Glutamatergic neuron (in vitro differentiated cells): Measurements from ENCODE around the gene SAMD8. TPM values are rescaled to one million over a fixed set of nuclear protein-coding genes. Genes with fewer than 3 reads are reported as not detected.

Experiments
- DNase-seq: peaks from one replicate; pipeline ENCODE4 v3.0.0; 2022
- H3K27ac Mint-ChIP-seq: one replicate; pipeline ENCODE4 v1.8.0; 2020; ENCODE audit warnings: mild to moderate bottlenecking, mixed read lengths, inconsistent platforms; ENCODE audit not compliant: unreplicated experiment
- H3K27me3 Mint-ChIP-seq: one replicate; pipeline ENCODE4 v1.8.0; 2020; ENCODE audit warnings: mild to moderate bottlenecking, moderate library complexity, mixed read lengths, inconsistent platforms; ENCODE audit not compliant: unreplicated experiment
- H3K36me3 Mint-ChIP-seq: one replicate; pipeline ENCODE4 v1.8.0; 2020; ENCODE audit warnings: mild to moderate bottlenecking, mixed read lengths, inconsistent platforms; ENCODE audit not compliant: unreplicated experiment
- H3K4me1 Mint-ChIP-seq: one replicate; pipeline ENCODE4 v1.8.0; 2020; ENCODE audit warnings: mild to moderate bottlenecking, low read depth, mixed read lengths, inconsistent platforms; ENCODE audit not compliant: unreplicated experiment
- H3K4me3 Mint-ChIP-seq: one replicate; pipeline ENCODE4 v1.8.0; 2020; ENCODE audit warnings: mild to moderate bottlenecking, mixed read lengths, inconsistent platforms; ENCODE audit not compliant: unreplicated experiment
- H3K9me3 Mint-ChIP-seq: one replicate; pipeline ENCODE4 v1.8.0; 2020; ENCODE audit warnings: mild to moderate bottlenecking, moderate library complexity, mixed read lengths, inconsistent platforms; ENCODE audit not compliant: unreplicated experiment
- CTCF ChIP-seq: fragments of 200-600 bp; sonication (generic); IDR thresholded peaks from one replicate; pipeline ENCODE4 v1.5.0; 2021; ENCODE audit not compliant: partially characterized antibody, unreplicated experiment
- total RNA-seq: library from RNA; stranded (reverse); fragmentation: NEBNext Ultra II Directional; extraction: Animal tissue kit (Norgen Biotek cat#: 25700); gene quantifications from one replicate; pipeline ENCODE4 v1.2.1, GENCODE V29; 2021; ENCODE audit not compliant: unreplicated experiment

Gene SAMD8
- total RNA-seq, 1 donor from 2014 or later, result 32.8 TPM

GRCh38 chr10:75136346-75136745 lies 24.9 kb downstream of the SAMD8 start:
- Mint-ChIP-seq H3K4me1 (no peaks in the 10 kb centered on the region), H3K36me3 (peaks cover 5% of the 10 kb centered on the region), H3K9me3 (no peaks in the 10 kb centered on the region), H3K27me3 (peaks cover 2% of the 10 kb centered on the region), H3K27ac (no peak overlapping the region), H3K4me3 (no peak overlapping the region)
- TF ChIP-seq CTCF, result no peak
- DNase-seq, result no peak

- H3K27ac Mint-ChIP-seq, result no peak overlapping the region
- H3K27me3 Mint-ChIP-seq, result peaks cover 2% of the 10 kb centered on the region
- DNase-seq, result no peak
- peaks cover 5% of the 10 kb centered on the region for H3K36me3 Mint-ChIP-seq
- H3K4me3 Mint-ChIP-seq, result no peak overlapping the region
- TF ChIP-seq CTCF, result no peak
- peaks cover 2% of the 10 kb centered on the region for H3K9me3 Mint-ChIP-seq
- peaks cover 2% of the 10 kb centered on the region for H3K4me1 Mint-ChIP-seq
Observed at GRCh38 chr10:75137533-75138438, 26.3 kb downstream of the SAMD8 start.

- DNase-seq, result no peak
- H3K4me3 Mint-ChIP-seq, result no peak overlapping the region
- peaks cover 2% of the 10 kb centered on the region for H3K27me3 Mint-ChIP-seq
- no peak overlapping the region for H3K27ac Mint-ChIP-seq
- no peaks in the 10 kb centered on the region for H3K36me3 Mint-ChIP-seq
- no peak for TF ChIP-seq CTCF
- H3K4me1 Mint-ChIP-seq, result peaks cover 2% of the 10 kb centered on the region
- peaks cover 2% of the 10 kb centered on the region for H3K9me3 Mint-ChIP-seq
Observed at GRCh38 chr10:75140246-75140645, 28.8 kb downstream of the SAMD8 start.

GRCh38 chr10:75143353-75143752 lies 31.9 kb downstream of the SAMD8 start:
- H3K27ac Mint-ChIP-seq, result no peak overlapping the region
- DNase-seq, result no peak
- TF ChIP-seq CTCF, result no peak
- no peak overlapping the region for H3K4me3 Mint-ChIP-seq
- H3K36me3 Mint-ChIP-seq, result no peaks in the 10 kb centered on the region
- H3K9me3 Mint-ChIP-seq, result peaks cover 2% of the 10 kb centered on the region
- H3K4me1 Mint-ChIP-seq, result peaks cover 2% of the 10 kb centered on the region
- peaks cover 2% of the 10 kb centered on the region for H3K27me3 Mint-ChIP-seq

GRCh38 chr10:75145590-75145989 lies 34.1 kb downstream of the SAMD8 start:
- Mint-ChIP-seq H3K4me1 (peaks cover 2% of the 10 kb centered on the region), H3K36me3 (no peaks in the 10 kb centered on the region), H3K27me3 (no peaks in the 10 kb centered on the region), H3K9me3 (peaks cover 2% of the 10 kb centered on the region), H3K27ac (no peak overlapping the region), H3K4me3 (no peak overlapping the region)
- no peak for TF ChIP-seq CTCF
- DNase-seq, result no peak
